Measurements from ENCODE around the gene TUBA4B. TPM values are rescaled to one million over a fixed set of nuclear protein-coding genes. Genes with fewer than 3 reads are reported as not detected.
"Not testable (repeated sequence)": the region's sequence is repeated elsewhere in the genome, so short reads cannot be mapped to it uniquely, and the experiment has no call there.

Gene TUBA4B
- total RNA-seq, 6 experiments from 2014 or later: 0.27 to 2.0 (median 0.57) TPM; not detected in 2

- no peak for DNase-seq
- Histone ChIP-seq H3K27me3 (peaks cover 0 to 6% of the 10 kb centered on the region in 2 donors), H3K4me1 (peaks cover 0 to 3% (median 0%) of the 10 kb centered on the region in 4 donors), H3K4me3 (no peak overlapping the region), H3K36me3 (no peaks in the 10 kb centered on the region), H3K27ac (no peak overlapping the region), H3K9me3 (no peaks in the 10 kb centered on the region)
- 68% methylated on average over 1 of the region's 1 CpG for WGBS (ENCODE audit: insufficient coverage, low coverage, low lambda C conversion rate, missing lambda C conversion rate)
- no peak for ATAC-seq
- TF ChIP-seq POLR2A (IDR thresholded peaks at IDR 0.05): no peak
- no peak for TF ChIP-seq CTCF (IDR thresholded peaks at IDR 0.05)
- intact Hi-C loops (cut with DNase I): no loop called here
Observed at GRCh38 chr2:219306047-219306446, 53.0 kb downstream of the TUBA4B start.

- H3K36me3 ChIP-seq: no peaks in the 10 kb centered on the region
- no peak overlapping the region for H3K4me3 ChIP-seq
- no peak for TF ChIP-seq CTCF (IDR thresholded peaks at IDR 0.05)
- TF ChIP-seq POLR2A (IDR thresholded peaks at IDR 0.05): no peak
- DNase-seq (peak in 2 of 3 donors; percentile 57 to 58), ATAC-seq (peak; percentile 70 to 81 (median 80))
- H3K27me3 ChIP-seq: peaks cover 0 to 6% of the 10 kb centered on the region in 2 donors
- intact Hi-C loops (cut with DNase I): no loop called here
- H3K27ac ChIP-seq: no peak overlapping the region
- WGBS (ENCODE audit: insufficient coverage, low coverage, low lambda C conversion rate, missing lambda C conversion rate): 6% methylated on average over 19 of the region's 45 CpGs
- H3K4me1 ChIP-seq: peaks cover 0 to 3% (median 0%) of the 10 kb centered on the region in 4 donors
- no peaks in the 10 kb centered on the region for H3K9me3 ChIP-seq
Observed at GRCh38 chr2:219308142-219309101, 55.4 kb downstream of the TUBA4B start.

- WGBS (ENCODE audit: insufficient coverage, low coverage, low lambda C conversion rate, missing lambda C conversion rate): 9% methylated on average over 16 of the region's 37 CpGs
- Histone ChIP-seq H3K27ac (no peak within 1 kb of the TSS), H3K4me1 (peaks cover 0 to 3% (median 0%) of the 10 kb centered on the region in 4 donors), H3K27me3 (peaks cover 0 to 6% of the 10 kb centered on the region in 2 donors), H3K36me3 (no peaks in the 10 kb centered on the region), H3K9me3 (no peaks in the 10 kb centered on the region), H3K4me3 (no peak within 1 kb of the TSS)
- ATAC-seq (no peak), DNase-seq (no peak)
- TF ChIP-seq CTCF (IDR thresholded peaks at IDR 0.05) (no peak), POLR2A (IDR thresholded peaks at IDR 0.05) (no peak)
- intact Hi-C loops (cut with DNase I): no loop called here
Observed at GRCh38 chr2:219309278-219309677, 56.2 kb downstream of the TUBA4B start, which contains the start of gene PTPRN. Gene PTPRN (minus strand): TSS chr2:219309401. CDS start chr2:219309332, 69 bp downstream.

- intact Hi-C loops (cut with DNase I); ATAC-seq; H3K27ac ChIP-seq; H3K9me3 ChIP-seq; H3K4me1 ChIP-seq; H3K4me3 ChIP-seq; DNase-seq; H3K36me3 ChIP-seq; H3K27me3 ChIP-seq: not testable (repeated sequence)
- WGBS (ENCODE audit: insufficient coverage, low coverage, low lambda C conversion rate, missing lambda C conversion rate): 73% methylated on average over 4 of the region's 49 CpGs
Observed at GRCh38 chr2:219312683-219313263, 59.7 kb downstream of the TUBA4B start.
